GM12878 (cell line): Measurements from ENCODE around the gene CWC25. TPM values are rescaled to one million over a fixed set of nuclear protein-coding genes. Genes with fewer than 3 reads are reported as not detected.
A peak's percentile ranks its signal among the peaks of the same experiment; 100 is the strongest.

Experiments used
- BHLHE40 ChIP-seq, 2 experiments: fragments of 450-650 bp in 1 of 2; IDR thresholded peaks; 2 replicates each; pipeline ENCODE4 v1.6.1; 2011 to 2017; ENCODE audit warnings: low read depth in 2 of 2, borderline replicate concordance in 1 of 2, improper control_type of control experiment in 1 of 2, low read length in 1 of 2, mild to moderate bottlenecking in 1 of 2
- CBX3 ChIP-seq: fragments of 200-600 bp; sonication (generic); IDR thresholded peaks from 2 replicates; pipeline ENCODE4 v1.6.1; 2016; ENCODE audit warnings: low read depth, borderline replicate concordance
- CREM ChIP-seq: IDR thresholded peaks from 2 replicates; pipeline ENCODE4 v1.6.1; 2014; ENCODE audit warnings: antibody characterized with exemption, low read depth
- EGR1 ChIP-seq, 2 experiments: IDR thresholded peaks; 1 replicate in 1 of 2; 2 replicates in 1 of 2; pipeline ENCODE4 v1.6.1; 2011 to 2012; ENCODE audit warnings: low read depth in 2 of 2, low read length in 2 of 2, borderline replicate concordance in 1 of 2, mild to moderate bottlenecking in 1 of 2, moderate library complexity in 1 of 2
- FOXK2 ChIP-seq: fragments of 450-650 bp; IDR thresholded peaks from 2 replicates; pipeline ENCODE4 v1.6.1; 2017; ENCODE audit warnings: mild to moderate bottlenecking, moderate library complexity
- GATAD2B ChIP-seq: fragments of 450-650 bp; conservative IDR thresholded peaks from 2 replicates; pipeline ENCODE4 v1.6.1; 2017; ENCODE audit warnings: low read depth, mild to moderate bottlenecking, moderate library complexity
- MLLT1 ChIP-seq: fragments of 450-650 bp; IDR thresholded peaks from 2 replicates; pipeline ENCODE4 v1.6.1; 2016; ENCODE audit warnings: mild to moderate bottlenecking
- NR2F1 ChIP-seq: fragments of 450-650 bp; conservative IDR thresholded peaks from 2 replicates; pipeline ENCODE4 v1.6.1; 2017; ENCODE audit warnings: mild to moderate bottlenecking
- PRDM15 ChIP-seq: fragments of 450-650 bp; formaldehyde crosslinking; IDR thresholded peaks from 2 replicates; pipeline ENCODE4 v1.4.0; 2020; ENCODE audit warnings: mild to moderate bottlenecking, moderate library complexity
- RAD51 ChIP-seq: fragments of 450-650 bp; IDR thresholded peaks from 2 replicates; pipeline ENCODE4 v1.6.1; 2016; ENCODE audit warnings: moderate library complexity, mild to moderate bottlenecking, inconsistent platforms
- RB1 ChIP-seq: fragments of 450-650 bp; formaldehyde crosslinking; IDR thresholded peaks from 2 replicates; pipeline ENCODE4 v1.6.1; 2017; ENCODE audit warnings: mild to moderate bottlenecking, borderline replicate concordance
- RUNX3 ChIP-seq: IDR thresholded peaks from 2 replicates; pipeline ENCODE4 v1.6.1; 2012; ENCODE audit warnings: low read length, inconsistent platforms
- SKIL ChIP-seq: fragments of 450-650 bp; IDR thresholded peaks from 2 replicates; pipeline ENCODE4 v1.6.1; 2017; ENCODE audit warnings: mild to moderate bottlenecking, low read depth, inconsistent platforms; ENCODE audit not compliant: poor library complexity, severe bottlenecking
- SMAD1 ChIP-seq: fragments of 450-650 bp; IDR thresholded peaks from 2 replicates; pipeline ENCODE4 v1.6.1; 2018; ENCODE audit warnings: mild to moderate bottlenecking, low read depth; ENCODE audit not compliant: partially characterized antibody
- SMARCA5 ChIP-seq: fragments of 450-650 bp; IDR thresholded peaks from 2 replicates; pipeline ENCODE4 v1.6.1; 2017; ENCODE audit warnings: mild to moderate bottlenecking
- SUZ12 ChIP-seq: fragments of 200-600 bp; sonication (generic); IDR thresholded peaks from one replicate; pipeline ENCODE4 v1.6.1; 2018; ENCODE audit warnings: antibody characterized with exemption, mild to moderate bottlenecking; ENCODE audit not compliant: unreplicated experiment
- YBX1 ChIP-seq: fragments of 450-650 bp; IDR thresholded peaks from 2 replicates; pipeline ENCODE4 v1.6.1; 2016; ENCODE audit warnings: antibody characterized with exemption
- YY1 ChIP-seq: IDR thresholded peaks from 2 replicates; pipeline ENCODE4 v1.6.1; 2011; ENCODE audit warnings: low read depth, mild to moderate bottlenecking, low read length
- ZNF274 ChIP-seq: IDR thresholded peaks from one replicate; pipeline ENCODE4 v1.8.0; 2011; ENCODE audit not compliant: insufficient read length, insufficient read depth
- ZNF384 ChIP-seq: IDR thresholded peaks from 2 replicates; pipeline ENCODE4 v1.6.1; 2012; ENCODE audit warnings: low read depth, mild to moderate bottlenecking, low read length, improper control_type of control experiment, borderline replicate concordance
- polyA plus RNA-seq, 11 experiments: library from polyadenylated mRNA; depleted of rRNA in 4 of 11; unstranded in 6 of 11; stranded (reverse) in 5 of 11; fragments of >200 nt; fragmentation: Nextera tagmentation in 4 of 11; fragmentation: Illumina TruSeq in 1 of 11; extraction: Ambion mirVana in 4 of 11; extraction: Trizol in 1 of 11; gene quantifications; 1 replicate in 1 of 11; 2 replicates in 10 of 11; pipeline versions ENCODE4 v1.2.1 to v1.2.3, GENCODE V29; 2011 to 2016; ENCODE audit warnings: inconsistent platforms in 2 of 11, missing spikeins in 2 of 11, low read depth in 1 of 11
- total RNA-seq, 4 experiments: library from RNA; depleted of rRNA in 3 of 4; stranded (reverse); fragments of >200 nt in 3 of 4; fragmentation: Illumina TruSeq in 1 of 4; extraction: Trizol in 1 of 4; gene quantifications; 2 replicates each; pipeline versions ENCODE4 v1.2.1 to v1.2.3, GENCODE V29; 2013 to 2021
- TF ChIP-seq, protein P1 (sequence below): fragments of 450-650 bp; IDR thresholded peaks from 2 replicates; pipeline ENCODE4 v1.6.1; 2017; ENCODE audit warnings: borderline replicate concordance

Gene CWC25
- total and polyA plus RNA-seq, 10 of the 15 experiments (the other 5 are each of a cell fraction or from before 2014, with no cell fraction given): 14.7 to 29.7 (median 22.9) TPM

GRCh38 chr17:38798614-38799500, 26.3 kb downstream of the CWC25 start (continued):
- TF ChIP-seq PRDM15: no peak
- TF ChIP-seq SUZ12: no peak
- TF ChIP-seq RUNX3: peak; percentile 34; the same call in 1 of the 2 replicates
- no peak for TF ChIP-seq NR2F1
- no peak for TF ChIP-seq ZNF384
- no peak for TF ChIP-seq YBX1
- no peak for TF ChIP-seq ZNF274
- peak in 1 of 2 experiments; percentile 69; a peak in 1 of 4 replicates for TF ChIP-seq BHLHE40 (IDR thresholded peaks at IDR 0.05; ENCODE audit: borderline replicate concordance in 1 of 2, low read depth in 2 of 2, low read length in 1 of 2)
- TF ChIP-seq RB1: no peak
- no peak for TF ChIP-seq SMAD1
- TF ChIP-seq, protein P1, sequence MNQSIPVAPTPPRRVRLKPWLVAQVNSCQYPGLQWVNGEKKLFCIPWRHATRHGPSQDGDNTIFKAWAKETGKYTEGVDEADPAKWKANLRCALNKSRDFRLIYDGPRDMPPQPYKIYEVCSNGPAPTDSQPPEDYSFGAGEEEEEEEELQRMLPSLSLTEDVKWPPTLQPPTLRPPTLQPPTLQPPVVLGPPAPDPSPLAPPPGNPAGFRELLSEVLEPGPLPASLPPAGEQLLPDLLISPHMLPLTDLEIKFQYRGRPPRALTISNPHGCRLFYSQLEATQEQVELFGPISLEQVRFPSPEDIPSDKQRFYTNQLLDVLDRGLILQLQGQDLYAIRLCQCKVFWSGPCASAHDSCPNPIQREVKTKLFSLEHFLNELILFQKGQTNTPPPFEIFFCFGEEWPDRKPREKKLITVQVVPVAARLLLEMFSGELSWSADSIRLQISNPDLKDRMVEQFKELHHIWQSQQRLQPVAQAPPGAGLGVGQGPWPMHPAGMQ: no peak
- TF ChIP-seq SKIL: no peak
- TF ChIP-seq CBX3: no peak
- TF ChIP-seq SMARCA5: no peak; the same call in 1 of the 2 replicates
- 0 out of 2 replicates have a peak, but pooled peaks have one; percentile 4 for TF ChIP-seq YY1
- peak in 1 of 2 experiments; percentile 5; a peak in 2 of 3 replicates for TF ChIP-seq EGR1 (IDR thresholded peaks at IDR 0.05; ENCODE audit: borderline replicate concordance in 1 of 2, low read depth in 2 of 2, low read length in 2 of 2)
- no peak for TF ChIP-seq RAD51
- no peak for TF ChIP-seq CREM
- TF ChIP-seq GATAD2B: 0 out of 2 replicates have a peak, but pooled peaks have one; percentile 22
- TF ChIP-seq MLLT1: no peak
- TF ChIP-seq FOXK2: peak; percentile 88
